HepG2 (cell line): Measurements from ENCODE around the gene SLC35A1. TPM values are rescaled to one million over a fixed set of nuclear protein-coding genes. Genes with fewer than 3 reads are reported as not detected.
A peak's percentile ranks its signal among the peaks of the same experiment; 100 is the strongest.

ENCODE experiments used
- CBX2 ChIP-seq, 2 experiments: fragments of 200-600 bp in 1 of 2; sonication (generic); formaldehyde crosslinking in 1 of 2; IDR thresholded peaks; 2 replicates each; pipeline versions ENCODE4 v1.7.0 to v1.8.1; 2018 to 2022; ENCODE audit warnings: low read depth in 2 of 2, low read length in 1 of 2, mild to moderate bottlenecking in 1 of 2, missing genetic modification reagents in 1 of 2
- CEBPG ChIP-seq: IDR thresholded peaks from 2 replicates; pipeline ENCODE4 v1.6.1; 2016
- DNMT1 ChIP-seq: sonication (generic); formaldehyde crosslinking; IDR thresholded peaks from 2 replicates; pipeline ENCODE4 v1.5.1; 2020; ENCODE audit warnings: mild to moderate bottlenecking, missing genetic modification reagents
- DR1 ChIP-seq: sonication (generic); formaldehyde crosslinking; IDR thresholded peaks from 2 replicates; pipeline ENCODE4 v1.8.0; 2021; ENCODE audit warnings: mild to moderate bottlenecking, missing genetic modification reagents, inconsistent platforms
- EHMT2 ChIP-seq: fragments of 200-600 bp; sonication (generic); IDR thresholded peaks from 2 replicates; pipeline ENCODE4 v1.7.0; 2017; ENCODE audit warnings: antibody characterized with exemption, low read depth, low read length, borderline replicate concordance
- ERF ChIP-seq: IDR thresholded peaks from 2 replicates; pipeline ENCODE4 v1.6.1; 2018; ENCODE audit warnings: missing biosample characterization, missing genetic modification reagents
- FOXP1 ChIP-seq, 2 experiments: fragments of 450-650 bp in 1 of 2; IDR thresholded peaks; 2 replicates each; pipeline ENCODE4 v1.6.1; 2017 to 2018; ENCODE audit warnings: antibody characterized with exemption in 1 of 2
- HMGA1 ChIP-seq: sonication (generic); formaldehyde crosslinking; conservative IDR thresholded peaks from 2 replicates; pipeline ENCODE4 v1.4.0; 2020; ENCODE audit warnings: missing genetic modification reagents
- MZF1 ChIP-seq: sonication (generic); formaldehyde crosslinking; IDR thresholded peaks from 2 replicates; pipeline ENCODE4 v1.8.1; 2023; ENCODE audit warnings: mild to moderate bottlenecking, missing genetic modification reagents, borderline replicate concordance
- NCOR1 ChIP-seq: fragments of 200-600 bp; sonication (generic); IDR thresholded peaks from 2 replicates; pipeline ENCODE4 v1.7.0; 2017; ENCODE audit warnings: antibody characterized with exemption, low read length, borderline replicate concordance
- NFE2 ChIP-seq: sonication (generic); formaldehyde crosslinking; IDR thresholded peaks from 2 replicates; pipeline ENCODE4 v1.4.0; 2020; ENCODE audit warnings: missing genetic modification reagents
- NFE2L1 ChIP-seq: sonication (generic); formaldehyde crosslinking; IDR thresholded peaks from 2 replicates; pipeline ENCODE4 v1.4.0; 2020; ENCODE audit warnings: missing genetic modification reagents, mild to moderate bottlenecking, borderline replicate concordance
- NFKBIZ ChIP-seq: IDR thresholded peaks from 2 replicates; pipeline ENCODE4 v1.6.1; 2018; ENCODE audit warnings: missing genetic modification reagents, missing compliant biosample characterization
- NFYC ChIP-seq: IDR thresholded peaks from 2 replicates; pipeline ENCODE4 v1.6.1; 2016; ENCODE audit warnings: missing genetic modification reagents, missing compliant biosample characterization
- PCBP2 ChIP-seq: fragments of 200-400 bp; formaldehyde crosslinking; optimal IDR thresholded peaks from 2 replicates; pipeline ENCODE3; 2018; ENCODE audit warnings: low read length, low read depth; ENCODE audit not compliant: poor library complexity, severe bottlenecking
- RFX1 ChIP-seq: fragments of 450-650 bp; IDR thresholded peaks from 2 replicates; pipeline ENCODE4 v1.6.1; 2017
- RXRB ChIP-seq: IDR thresholded peaks from 2 replicates; pipeline ENCODE4 v1.6.1; 2016; ENCODE audit warnings: borderline replicate concordance, missing genetic modification reagents, missing compliant biosample characterization
- SAP130 ChIP-seq: IDR thresholded peaks from 2 replicates; pipeline ENCODE4 v1.6.1; 2016; ENCODE audit warnings: low read depth
- SMAD9 ChIP-seq: sonication (generic); formaldehyde crosslinking; IDR thresholded peaks from 2 replicates; pipeline ENCODE4 v1.5.1; 2020; ENCODE audit warnings: mild to moderate bottlenecking, missing genetic modification reagents
- ZFAT ChIP-seq: sonication (generic); formaldehyde crosslinking; conservative IDR thresholded peaks from 2 replicates; pipeline ENCODE4 v1.8.1; 2023; ENCODE audit warnings: missing genetic modification reagents, inconsistent platforms
- ZKSCAN5 ChIP-seq: sonication (generic); formaldehyde crosslinking; IDR thresholded peaks from 2 replicates; pipeline ENCODE4 v1.5.1; 2020; ENCODE audit warnings: mild to moderate bottlenecking, missing genetic modification reagents
- ZNF10 ChIP-seq: sonication (generic); formaldehyde crosslinking; IDR thresholded peaks from 2 replicates; pipeline ENCODE4 v1.4.0; 2020; ENCODE audit warnings: mild to moderate bottlenecking, low read depth, missing genetic modification reagents, borderline replicate concordance
- ZNF333 ChIP-seq: sonication (generic); formaldehyde crosslinking; IDR thresholded peaks from 2 replicates; pipeline ENCODE4 v1.4.0; 2020; ENCODE audit warnings: mild to moderate bottlenecking, missing genetic modification reagents, borderline replicate concordance
- ZNF354B ChIP-seq: sonication (generic); formaldehyde crosslinking; IDR thresholded peaks from 2 replicates; pipeline ENCODE4 v1.8.0; 2022; ENCODE audit warnings: mild to moderate bottlenecking, missing genetic modification reagents
- ZNF431 ChIP-seq: sonication (generic); formaldehyde crosslinking; IDR thresholded peaks from 2 replicates; pipeline ENCODE4 v1.9.0; 2022; ENCODE audit warnings: missing genetic modification reagents, low read depth, mild to moderate bottlenecking, borderline replicate concordance
- ZNF816 ChIP-seq: sonication (generic); formaldehyde crosslinking; IDR thresholded peaks from 2 replicates; pipeline ENCODE4 v1.8.0; 2022; ENCODE audit warnings: missing genetic modification reagents, mild to moderate bottlenecking, borderline replicate concordance
- ZSCAN31 ChIP-seq: sonication (generic); formaldehyde crosslinking; IDR thresholded peaks from 2 replicates; pipeline ENCODE4 v1.5.0; 2020; ENCODE audit warnings: low read depth, mild to moderate bottlenecking, missing genetic modification reagents
- polyA plus RNA-seq, 8 experiments: library from polyadenylated mRNA; depleted of rRNA in 3 of 8; stranded (reverse) in 7 of 8; unstranded in 1 of 8; fragments of >200 nt; fragmentation: Illumina TruSeq in 4 of 8; extraction: Trizol in 4 of 8; gene quantifications; 2 replicates each; pipeline versions ENCODE4 v1.2.1 to v1.2.3, GENCODE V29; 2011 to 2016; ENCODE audit warnings: low read depth in 4 of 8, missing spikeins in 1 of 8, mixed read lengths in 1 of 8; ENCODE audit not compliant: insufficient read depth in 1 of 8
- total RNA-seq, 5 experiments: library from RNA; depleted of rRNA; stranded (reverse); fragments of >200 nt; fragmentation: Illumina TruSeq; extraction: Trizol; gene quantifications; 2 replicates each; pipeline ENCODE4 v1.2.3, GENCODE V29; 2016; ENCODE audit warnings: low read depth in 1 of 5

Gene SLC35A1
- total and polyA plus RNA-seq, 2 of the 13 experiments (the other 11 are each of a cell fraction or from before 2014, with no cell fraction given): 24.8 to 25.1 TPM

DNA sequence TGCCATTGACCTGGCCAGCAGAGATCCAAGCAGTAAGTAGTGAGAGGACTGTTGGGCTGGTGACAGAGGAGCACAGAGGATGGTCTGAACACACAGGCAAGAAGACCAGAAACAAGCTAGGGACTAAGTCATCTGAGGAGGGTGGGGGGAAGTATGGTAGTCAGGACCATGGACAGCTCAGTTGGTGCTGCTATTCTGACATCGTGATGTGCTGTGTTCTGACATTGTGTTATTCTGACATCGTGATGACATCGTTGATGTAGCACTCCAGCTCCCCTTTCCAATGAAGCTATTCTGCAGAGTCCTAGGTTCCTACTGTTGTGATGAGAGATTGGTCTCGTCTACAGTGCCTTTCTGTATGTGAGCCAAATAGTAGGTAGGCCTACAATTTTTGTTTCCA lies 36.3 kb upstream of the SLC35A1 start (continued):
- TF ChIP-seq CEBPG (CRISPR knock-in tag) (peak; percentile 53), ZNF354B (CRISPR knock-in tag) (no peak), NFE2 (CRISPR knock-in tag) (no peak), DR1 (CRISPR knock-in tag) (no peak), RFX1 (no peak), NCOR1 (no peak), MZF1 (CRISPR knock-in tag) (no peak), ZNF431 (peak; percentile 81; the same call in 1 of the 2 replicates), SMAD9 (no peak), ZKSCAN5 (CRISPR knock-in tag) (no peak), NFKBIZ (CRISPR knock-in tag) (peak; percentile 77; the same call in 1 of the 2 replicates), ZNF10 (CRISPR knock-in tag) (no peak), PCBP2 (no peak), FOXP1 (IDR thresholded peaks at IDR 0.05) (no peak), FOXP1 (CRISPR knock-in tag; IDR thresholded peaks at IDR 0.05) (no peak), EHMT2 (peak; percentile 94), NFYC (CRISPR knock-in tag) (no peak), ERF (peak; percentile 84), ZSCAN31 (CRISPR knock-in tag) (0 out of 2 replicates have a peak, but pooled peaks have one; percentile 29), ZNF333 (no peak), ZFAT (CRISPR knock-in tag) (no peak), HMGA1 (CRISPR knock-in tag) (no peak), NFE2L1 (CRISPR knock-in tag) (no peak), CBX2 (IDR thresholded peaks at IDR 0.05; ENCODE audit: low read depth, low read length) (no peak), CBX2 (CRISPR knock-in tag; IDR thresholded peaks at IDR 0.05; ENCODE audit: low read depth) (no peak), ZNF816 (CRISPR knock-in tag) (no peak; the same call in 1 of the 2 replicates), DNMT1 (CRISPR knock-in tag) (0 out of 2 replicates have a peak, but pooled peaks have one; percentile 44), SAP130 (CRISPR knock-in tag) (peak; percentile 90), RXRB (CRISPR knock-in tag) (peak; percentile 64)
